B cell (primary cell): ENCODE measurements around the gene TMEM131. TPM values are rescaled to one million over a fixed set of nuclear protein-coding genes. Genes with fewer than 3 reads are reported as not detected.

ENCODE experiments used
- ATAC-seq: fragments of 200-7000 bp; cut with Tn5 transposase; one replicate; pipeline ENCODE4 v1.10.0; 2021; ENCODE audit warnings: low read depth, mild to moderate bottlenecking, moderate number of reproducible peaks, moderate library complexity
- CTCF ChIA-PET: fragments of 350-600 bp; sonication (Branson Sonifier 250); formaldehyde crosslinking; loops from one replicate; lab custom pipeline; 2021; ENCODE audit warnings: antibody characterized with exemption, inconsistent platforms; lab: Charles Lee
- POLR2A ChIA-PET: fragments of 350-600 bp; sonication (Branson Sonifier 250); formaldehyde crosslinking; loops from one replicate; lab custom pipeline; 2021; ENCODE audit warnings: antibody characterized with exemption; lab: Charles Lee
- DNase-seq: peaks from one replicate; pipeline ENCODE4 v3.0.0; 2013
- H2AFZ ChIP-seq: 2 replicates; pipeline ENCODE4 v1.6.1; 2012; ENCODE audit warnings: mild to moderate bottlenecking, low read depth, low read length; ENCODE audit not compliant: insufficient read depth, poor library complexity, severe bottlenecking
- H3K27ac ChIP-seq, 2 donors: 1 replicate in 1 of 2; 2 replicates in 1 of 2; pipeline ENCODE4 v1.5.1; 2012 to 2013; ENCODE audit warnings: low read length in 2 of 2, mild to moderate bottlenecking in 2 of 2, moderate library complexity in 1 of 2
- H3K27me3 ChIP-seq, 4 experiments: fragments of 200-600 bp in 1 of 4; sonication (generic) in 1 of 4; replicated peaks in 1 of 4; 1 replicate in 2 of 4; 2 replicates in 2 of 4; pipeline versions ENCODE4 v1.6.1 to v1.7.0; 2013 to 2016; ENCODE audit warnings: low read length in 3 of 4, mild to moderate bottlenecking in 2 of 4, mixed read lengths in 1 of 4, moderate library complexity in 1 of 4; ENCODE audit not compliant: insufficient read depth in 4 of 4, control insufficient read depth in 3 of 4; ENCODE audit errors: control extremely low read depth in 1 of 4
- H3K36me3 ChIP-seq, 2 experiments: replicated peaks in 1 of 2; 1 replicate in 1 of 2; 2 replicates in 1 of 2; pipeline versions ENCODE4 v1.6.1 to v1.7.1; 2013; ENCODE audit warnings: low read length in 1 of 2; ENCODE audit not compliant: insufficient read depth in 2 of 2, control insufficient read depth in 1 of 2; ENCODE audit errors: control extremely low read depth in 1 of 2, extremely low read depth in 1 of 2
- H3K4me1 ChIP-seq, 2 donors: fragments of 200-600 bp in 1 of 2; sonication (generic) in 1 of 2; 1 replicate in 1 of 2; 2 replicates in 1 of 2; pipeline versions ENCODE4 v1.5.1 to v1.6.1; 2013 to 2017; ENCODE audit warnings: low read length in 2 of 2; ENCODE audit not compliant: control insufficient read depth in 2 of 2, insufficient read depth in 2 of 2
- H3K4me2 ChIP-seq: replicated peaks from 2 replicates; pipeline ENCODE3; 2012; ENCODE audit warnings: mild to moderate bottlenecking, low read depth, low read length; ENCODE audit not compliant: poor library complexity, severe bottlenecking
- H3K4me3 ChIP-seq, 5 experiments: fragments of 200-600 bp in 1 of 5; sonication (generic) in 1 of 5; 1 replicate in 3 of 5; 2 replicates in 2 of 5; pipeline versions ENCODE4 v1.5.1 to v1.7.0; 2011 to 2016; ENCODE audit warnings: low read length in 4 of 5, mild to moderate bottlenecking in 4 of 5, low read depth in 2 of 5, control low read depth in 1 of 5, moderate library complexity in 1 of 5; ENCODE audit not compliant: insufficient read depth in 1 of 5; ENCODE audit errors: control extremely low read depth in 1 of 5, extremely low read depth in 1 of 5
- H3K79me2 ChIP-seq: fragments of 200-600 bp; sonication (generic); one replicate; pipeline ENCODE4 v1.6.0; 2016; ENCODE audit warnings: low read length; ENCODE audit not compliant: control insufficient read depth, insufficient read depth
- H3K9ac ChIP-seq: fragments of 200-600 bp; sonication (generic); 2 replicates; pipeline ENCODE4 v1.6.1; 2017; ENCODE audit warnings: mild to moderate bottlenecking, low read length, moderate library complexity
- H3K9me3 ChIP-seq, 3 donors: one replicate each; pipeline versions ENCODE4 v1.6.1 to v1.7.1; 2013; ENCODE audit warnings: low read length in 2 of 3; ENCODE audit not compliant: control insufficient read depth in 2 of 3, insufficient read depth in 1 of 3; ENCODE audit errors: control extremely low read depth in 1 of 3
- H4K20me1 ChIP-seq: 2 replicates; pipeline ENCODE4 v1.6.0; 2012; ENCODE audit warnings: mild to moderate bottlenecking, low read length; ENCODE audit not compliant: insufficient read depth, control insufficient read depth, poor library complexity, severe bottlenecking
- H3K27ac Mint-ChIP-seq: one replicate; pipeline ENCODE4 v1.8.0; 2021; ENCODE audit warnings: mixed read lengths
- H3K27me3 Mint-ChIP-seq: one replicate; pipeline ENCODE4 v1.8.0; 2021; ENCODE audit warnings: mixed read lengths
- H3K4me1 Mint-ChIP-seq: one replicate; pipeline ENCODE4 v1.8.0; 2021; ENCODE audit warnings: mixed read lengths
- H3K4me3 Mint-ChIP-seq: one replicate; pipeline ENCODE4 v1.8.0; 2021; ENCODE audit warnings: mixed read lengths
- H3K9me3 Mint-ChIP-seq: one replicate; pipeline ENCODE4 v1.8.0; 2022; ENCODE audit warnings: mixed read lengths; ENCODE audit not compliant: insufficient read depth
- EZH2 ChIP-seq: IDR thresholded peaks from 2 replicates; pipeline ENCODE4 v1.6.1; 2012; ENCODE audit warnings: borderline replicate concordance, low read depth, mild to moderate bottlenecking, moderate library complexity, low read length; ENCODE audit not compliant: insufficient read depth, poor library complexity, severe bottlenecking
- WGBS: methylation state at CpG from one replicate; pipeline ENCODE4 v1.1.5; 2013; ENCODE audit warnings: missing lambda C conversion rate; ENCODE audit not compliant: insufficient coverage; 5-methylcytosine and 5-hydroxymethylcytosine counted together
- intact Hi-C: fragments of 100-400 bp; cut with micrococcal nuclease; formaldehyde crosslinking; loops from one replicate; pipeline ENCODE4 v1.10.0; 2022
- polyA plus RNA-seq: library from polyadenylated mRNA; depleted of rRNA; stranded (reverse); fragments of >200 nt; gene quantifications from 2 replicates; pipeline ENCODE4 v1.2.3, GENCODE V29; 2012
- total RNA-seq, 2 donors: library from RNA; stranded (reverse); fragments of 120-200 nt in 1 of 2; gene quantifications; 1 replicate in 1 of 2; 2 replicates in 1 of 2; pipeline versions ENCODE4 v1.2.3 to v1.2.4, GENCODE V29; 2013 to 2022
- TF ChIP-seq, protein P1 (sequence below): fragments of 200-600 bp; IDR thresholded peaks from one replicate; pipeline ENCODE4 v1.8.0; 2022; ENCODE audit warnings: antibody characterized with exemption, mild to moderate bottlenecking

Gene TMEM131
- total and polyA plus RNA-seq, 2 donors (not counting 1 experiment from before 2014, with no cell fraction given): 24.3 to 101 TPM

DNA sequence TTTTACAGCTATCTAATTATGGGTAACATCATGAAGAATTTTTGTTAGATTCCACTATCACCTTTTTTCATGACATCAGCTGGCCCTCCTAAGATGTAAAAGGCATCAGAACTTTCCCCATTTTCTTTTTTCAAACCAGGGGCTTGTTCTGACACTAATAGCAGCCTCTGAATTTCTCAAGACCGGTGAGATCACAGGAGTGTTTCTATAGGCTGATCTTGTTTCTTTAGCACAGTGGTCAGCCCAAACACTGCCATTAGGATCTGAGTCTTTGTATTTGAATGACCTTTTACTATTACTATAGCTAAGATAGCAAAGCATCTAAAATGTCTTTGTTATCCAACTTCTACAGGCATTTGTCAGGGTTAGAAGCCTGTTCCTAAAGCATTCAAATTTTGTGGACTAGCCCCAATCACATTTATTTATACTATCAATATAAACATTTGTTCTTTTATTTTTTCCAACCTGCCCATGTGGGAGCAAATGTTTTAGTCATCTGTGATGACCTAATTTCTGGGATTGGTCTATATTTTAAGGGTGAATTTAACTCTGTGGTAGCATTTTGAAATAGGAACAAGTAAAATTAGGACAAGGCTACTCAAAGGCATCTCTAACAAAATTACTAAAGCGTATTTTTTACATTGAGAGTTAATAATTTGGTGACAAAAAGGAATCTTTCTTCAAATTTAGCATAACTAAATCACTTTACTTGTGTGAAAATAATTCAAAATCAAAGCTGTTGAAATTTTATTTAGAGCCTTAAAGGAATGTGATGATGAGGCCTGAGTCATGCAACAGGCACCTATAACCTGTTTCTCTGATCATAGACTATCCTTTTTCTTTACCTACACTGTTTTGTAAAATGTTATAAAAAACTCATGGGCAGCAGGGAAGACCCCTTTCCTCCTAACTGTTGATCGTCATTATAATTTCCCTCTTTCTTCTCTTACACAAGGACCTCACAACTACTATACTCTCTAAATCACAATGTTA, 243.1 kb downstream of the TMEM131 start:
- Mint-ChIP-seq H3K4me1 (peaks cover 10% of the 10 kb centered on the region), H3K27ac (no peak overlapping the region), H3K4me3 (no peak overlapping the region), H3K27me3 (no peaks in the 10 kb centered on the region), H3K9me3 (no peaks in the 10 kb centered on the region)
- ChIA-PET CTCF (interaction anchor here (0.8 to 6.1 kb wide), 3 partner anchors 11 to 52 kb away, joined by 4 to 36 read pairs (median 5); no protein-coding TSS in a partner anchor), POLR2A (no interaction called here)
- no peak overlapping the region for H2AFZ ChIP-seq
- DNase-seq (no peak), ATAC-seq (no peak)
- H3K4me2 ChIP-seq: no peak overlapping the region
- H3K27ac ChIP-seq: no peak overlapping the region
- H3K9me3 ChIP-seq: peaks cover 0 to 15% (median 0%) of the 10 kb centered on the region in 3 donors
- H3K36me3 ChIP-seq: peaks cover 0 to 60% of the 10 kb centered on the region in 2 experiments
- TF ChIP-seq, protein P1, sequence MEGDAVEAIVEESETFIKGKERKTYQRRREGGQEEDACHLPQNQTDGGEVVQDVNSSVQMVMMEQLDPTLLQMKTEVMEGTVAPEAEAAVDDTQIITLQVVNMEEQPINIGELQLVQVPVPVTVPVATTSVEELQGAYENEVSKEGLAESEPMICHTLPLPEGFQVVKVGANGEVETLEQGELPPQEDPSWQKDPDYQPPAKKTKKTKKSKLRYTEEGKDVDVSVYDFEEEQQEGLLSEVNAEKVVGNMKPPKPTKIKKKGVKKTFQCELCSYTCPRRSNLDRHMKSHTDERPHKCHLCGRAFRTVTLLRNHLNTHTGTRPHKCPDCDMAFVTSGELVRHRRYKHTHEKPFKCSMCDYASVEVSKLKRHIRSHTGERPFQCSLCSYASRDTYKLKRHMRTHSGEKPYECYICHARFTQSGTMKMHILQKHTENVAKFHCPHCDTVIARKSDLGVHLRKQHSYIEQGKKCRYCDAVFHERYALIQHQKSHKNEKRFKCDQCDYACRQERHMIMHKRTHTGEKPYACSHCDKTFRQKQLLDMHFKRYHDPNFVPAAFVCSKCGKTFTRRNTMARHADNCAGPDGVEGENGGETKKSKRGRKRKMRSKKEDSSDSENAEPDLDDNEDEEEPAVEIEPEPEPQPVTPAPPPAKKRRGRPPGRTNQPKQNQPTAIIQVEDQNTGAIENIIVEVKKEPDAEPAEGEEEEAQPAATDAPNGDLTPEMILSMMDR: no peak
- no peak for TF ChIP-seq EZH2
- no peaks in the 10 kb centered on the region for H3K27me3 ChIP-seq
- no CpG with 5 or more reads among the region's 3 CpGs for WGBS
- intact Hi-C loops: no loop called here
- H3K9ac ChIP-seq: no peak overlapping the region
- no peaks in the 10 kb centered on the region for H3K79me2 ChIP-seq
- peaks cover 10 to 12% of the 10 kb centered on the region in 2 donors for H3K4me1 ChIP-seq
- H3K4me3 ChIP-seq: no peak overlapping the region
- no peaks in the 10 kb centered on the region for H4K20me1 ChIP-seq

- H3K27me3 ChIP-seq: no peaks in the 10 kb centered on the region
- Mint-ChIP-seq H3K27ac (peak overlapping the region; percentile 62), H3K27me3 (no peaks in the 10 kb centered on the region), H3K4me1 (peaks cover 17% of the 10 kb centered on the region), H3K4me3 (no peak overlapping the region), H3K9me3 (no peaks in the 10 kb centered on the region)
- no peak overlapping the region for H2AFZ ChIP-seq
- no peak for ATAC-seq
- WGBS: 40% methylated on average over 1 of the region's 3 CpGs
- ChIA-PET CTCF (interaction anchor here (1.7 to 6.1 kb wide), 2 partner anchors 10 to 52 kb away, joined by 5 to 36 read pairs; no protein-coding TSS in a partner anchor), POLR2A (no interaction called here)
- no peak overlapping the region for H3K27ac ChIP-seq
- peaks cover 0 to 52% of the 10 kb centered on the region in 2 experiments for H3K36me3 ChIP-seq
- intact Hi-C loops: no loop called here
- no peaks in the 10 kb centered on the region for H4K20me1 ChIP-seq
- peaks cover 10 to 12% of the 10 kb centered on the region in 2 donors for H3K4me1 ChIP-seq
- H3K9ac ChIP-seq: no peak overlapping the region
- H3K79me2 ChIP-seq: no peaks in the 10 kb centered on the region
- no peak for TF ChIP-seq EZH2
- TF ChIP-seq, protein P1: no peak
- peaks cover 0 to 15% (median 0%) of the 10 kb centered on the region in 3 donors for H3K9me3 ChIP-seq
- H3K4me3 ChIP-seq: no peak overlapping the region
- no peak for DNase-seq
- H3K4me2 ChIP-seq: no peak overlapping the region
Measured at GRCh38 chr2:97751752-97752151, 244.0 kb downstream of the TMEM131 start.
